NCI-H446 treated with DMSO at 0.1 percent for 48 hours (cell line): Measurements from ENCODE around the gene SPNS2.
"Not testable (repeated sequence)": the region's sequence is repeated elsewhere in the genome, so short reads cannot be mapped to it uniquely, and the experiment has no call there.

Experiments
- DNase-seq: peaks from one replicate; lab custom pipeline; 2025; lab: John Stamatoyannopoulos, UW

Gene SPNS2

GRCh38 chr17:4572131-4572530 lies 73.5 kb downstream of the SPNS2 start:
- DNase-seq: no peak

GRCh38 chr17:4573115-4573514 lies 74.4 kb downstream of the SPNS2 start:
- DNase-seq: no peak

GRCh38 chr17:4573669-4574068 lies 75.0 kb downstream of the SPNS2 start:
- DNase-seq: no peak

- no peak for DNase-seq
These were observed 75.9 kb downstream of the SPNS2 start for GRCh38 chr17:4574448-4575045.

- no peak for DNase-seq
These were observed 77.5 kb downstream of the SPNS2 start for GRCh38 chr17:4576161-4576558.

GRCh38 chr17:4576729-4577322 lies 78.1 kb downstream of the SPNS2 start:
- DNase-seq: no peak

- DNase-seq: no peak
These were observed 78.8 kb downstream of the SPNS2 start for GRCh38 chr17:4577386-4577993.

- not testable (repeated sequence) for DNase-seq
These were observed 79.7 kb downstream of the SPNS2 start for GRCh38 chr17:4578349-4578748.

- DNase-seq: no peak
These were observed 81.0 kb downstream of the SPNS2 start for GRCh38 chr17:4579678-4580077.

GRCh38 chr17:4580291-4580690 lies 81.6 kb downstream of the SPNS2 start:
- no peak for DNase-seq

- no peak for DNase-seq
These were observed 83.4 kb downstream of the SPNS2 start for GRCh38 chr17:4582101-4582501.

GRCh38 chr17:4582691-4583090 lies 84.0 kb downstream of the SPNS2 start:
- no peak for DNase-seq

- DNase-seq: no peak
These were observed 84.5 kb downstream of the SPNS2 start for GRCh38 chr17:4583206-4583605.

GRCh38 chr17:4583782-4584100 lies 85.1 kb downstream of the SPNS2 start:
- DNase-seq: no peak

GRCh38 chr17:4584101-4584916 lies 85.6 kb downstream of the SPNS2 start, which contains the start of gene SMTNL2:
TSS of gene SMTNL2 (plus strand) at chr17:4584529. CDS start at chr17:4584606, 77 bp downstream.
- no peak for DNase-seq

GRCh38 chr17:4584917-4585637 lies 86.4 kb downstream of the SPNS2 start:
- DNase-seq: no peak

- no peak for DNase-seq
These were observed 86.9 kb downstream of the SPNS2 start for GRCh38 chr17:4585638-4585994.

- DNase-seq: no peak
These were observed 87.4 kb downstream of the SPNS2 start for GRCh38 chr17:4586043-4586442.

- no peak for DNase-seq
These were observed 88.5 kb downstream of the SPNS2 start for GRCh38 chr17:4587195-4587594.

- no peak for DNase-seq
These were observed 89.1 kb downstream of the SPNS2 start for GRCh38 chr17:4587803-4588202.

- DNase-seq: no peak
These were observed 89.7 kb downstream of the SPNS2 start for GRCh38 chr17:4588391-4588790.
